HEK293 (cell line): ENCODE data around the gene PNMA5.
"Not testable (repeated sequence)": the region's sequence is repeated elsewhere in the genome, so short reads cannot be mapped to it uniquely, and the experiment has no call there.

ENCODE experiments used
- CTCF ChIA-PET: fragments of 350-600 bp; formaldehyde crosslinking; extraction: SDS; loops from one replicate; lab custom pipeline; 2021; ENCODE audit warnings: antibody characterized with exemption; lab: Yijun Ruan, JAX
- POLR2A ChIA-PET: fragments of 300-600 bp; formaldehyde crosslinking; extraction: SDS; loops from one replicate; lab custom pipeline; 2020; ENCODE audit warnings: antibody characterized with exemption, inconsistent platforms; lab: Yijun Ruan, JAX
- H3K27ac ChIP-seq: fragments of 200-500 bp; sonication (Bioruptor generic); 2 replicates; pipeline ENCODE4 v1.5.1; 2014; ENCODE audit warnings: low read depth, low read length, control low read depth, inconsistent platforms; ENCODE audit errors: extremely low read depth
- H3K36me3 ChIP-seq, 2 experiments: fragments of 200-500 bp in 1 of 2; sonication (Bioruptor generic) in 1 of 2; 1 replicate in 1 of 2; 2 replicates in 1 of 2; pipeline ENCODE4 v1.5.1; 2014 to 2017; ENCODE audit warnings: inconsistent platforms in 2 of 2, low read length in 2 of 2; ENCODE audit not compliant: control insufficient read depth in 2 of 2, insufficient read depth in 1 of 2
- H3K4me1 ChIP-seq: fragments of 200-500 bp; sonication (Bioruptor generic); 2 replicates; pipeline ENCODE4 v1.5.1; 2014; ENCODE audit warnings: mild to moderate bottlenecking, low read length, inconsistent platforms; ENCODE audit not compliant: control insufficient read depth, insufficient read depth
- H3K4me3 ChIP-seq: 2 replicates; pipeline ENCODE4 v1.5.1; 2011; ENCODE audit warnings: low read depth, mild to moderate bottlenecking, control low read depth, low read length, moderate library complexity
- H3K9me3 ChIP-seq: fragments of 200-500 bp; sonication (Bioruptor generic); 2 replicates; pipeline ENCODE4 v1.5.1; 2014; ENCODE audit warnings: low read depth, low read length, inconsistent platforms; ENCODE audit not compliant: control insufficient read depth, insufficient read depth
- HIC1 ChIP-seq: fragments of 450-650 bp; formaldehyde crosslinking; IDR thresholded peaks from 2 replicates; pipeline ENCODE4 v1.5.1; 2016; ENCODE audit warnings: missing biosample characterization, missing genetic modification characterization
- KLF17 ChIP-seq: fragments of 450-650 bp; formaldehyde crosslinking; IDR thresholded peaks from 2 replicates; pipeline ENCODE4 v1.5.1; 2016; ENCODE audit warnings: missing biosample characterization, missing genetic modification characterization
- PRDM6 ChIP-seq: fragments of 450-650 bp; formaldehyde crosslinking; IDR thresholded peaks from 2 replicates; pipeline ENCODE4 v1.5.1; 2017; ENCODE audit warnings: missing biosample characterization, missing genetic modification characterization
- ZBTB11 ChIP-seq: fragments of 450-650 bp; formaldehyde crosslinking; conservative IDR thresholded peaks from 2 replicates; pipeline ENCODE4 v1.5.1; 2016; ENCODE audit warnings: low read depth, missing biosample characterization, missing genetic modification characterization
- ZEB2 ChIP-seq: fragments of 450-650 bp; formaldehyde crosslinking; IDR thresholded peaks from 2 replicates; pipeline ENCODE4 v1.5.1; 2016; ENCODE audit warnings: missing biosample characterization, missing genetic modification characterization
- ZNF169 ChIP-seq: fragments of 450-650 bp; formaldehyde crosslinking; IDR thresholded peaks from 2 replicates; pipeline ENCODE4 v1.5.1; 2016; ENCODE audit warnings: missing biosample characterization, missing genetic modification characterization
- ZNF23 ChIP-seq: fragments of 450-650 bp; formaldehyde crosslinking; IDR thresholded peaks from 2 replicates; pipeline ENCODE4 v1.5.1; 2016; ENCODE audit warnings: missing biosample characterization, missing genetic modification characterization, borderline replicate concordance
- ZNF24 ChIP-seq: fragments of 450-650 bp; formaldehyde crosslinking; IDR thresholded peaks from 2 replicates; pipeline ENCODE4 v1.5.1; 2016; ENCODE audit warnings: missing biosample characterization, missing genetic modification characterization
- ZNF341 ChIP-seq: fragments of 450-650 bp; formaldehyde crosslinking; IDR thresholded peaks from 2 replicates; pipeline ENCODE4; 2016; ENCODE audit warnings: low read depth, missing biosample characterization, missing genetic modification characterization
- ZNF433 ChIP-seq: fragments of 450-650 bp; formaldehyde crosslinking; IDR thresholded peaks from 2 replicates; pipeline ENCODE4 v1.5.1; 2016; ENCODE audit warnings: missing biosample characterization, missing genetic modification characterization, low read depth
- ZNF585B ChIP-seq: fragments of 450-650 bp; formaldehyde crosslinking; IDR thresholded peaks from 2 replicates; pipeline ENCODE4 v1.5.1; 2016; ENCODE audit warnings: missing biosample characterization, missing genetic modification characterization
- ZNF639 ChIP-seq: fragments of 450-650 bp; formaldehyde crosslinking; IDR thresholded peaks from 2 replicates; pipeline ENCODE4 v1.5.1; 2016; ENCODE audit warnings: missing biosample characterization, missing genetic modification characterization
- ZNF670 ChIP-seq: fragments of 450-650 bp; formaldehyde crosslinking; IDR thresholded peaks from 2 replicates; pipeline ENCODE4 v1.5.1; 2016; ENCODE audit warnings: missing biosample characterization, missing genetic modification characterization, low read depth

Gene PNMA5

GRCh38 chrX:152989292-152989658, 4.6 kb downstream of the PNMA5 start (continued):
- TF ChIP-seq ZNF585B (no peak), ZNF341 (tag by site-specific recombination) (no peak), ZNF23 (tag by site-specific recombination) (no peak)

- Histone ChIP-seq H3K9me3 (no peaks in the 10 kb centered on the region), H3K4me3 (no peak overlapping the region), H3K27ac (no peak overlapping the region), H3K36me3 (no peaks in the 10 kb centered on the region), H3K4me1 (no peaks in the 10 kb centered on the region)
- TF ChIP-seq ZBTB11 (tag by site-specific recombination) (no peak), ZNF433 (tag by site-specific recombination) (no peak), ZNF169 (tag by site-specific recombination) (no peak), HIC1 (tag by site-specific recombination) (no peak), ZNF639 (tag by site-specific recombination) (no peak)
- ChIA-PET POLR2A (no interaction called here), CTCF (no interaction called here)
Observed at GRCh38 chrX:152988536-152989291, 5.2 kb downstream of the PNMA5 start.

GRCh38 chrX:152987801-152988200, 6.1 kb downstream of the PNMA5 start:
- Histone ChIP-seq H3K4me3 (no peak overlapping the region), H3K4me1 (no peaks in the 10 kb centered on the region)
- TF ChIP-seq PRDM6 (tag by site-specific recombination), result no peak
- TF ChIP-seq ZEB2 (tag by site-specific recombination), result no peak
- no peak for TF ChIP-seq ZNF670
- no peak for TF ChIP-seq KLF17
- TF ChIP-seq ZNF24 (tag by site-specific recombination), result no peak
- TF ChIP-seq, all 188 proteins: peak for 0
- ChIA-PET CTCF (no interaction called here), POLR2A (no interaction called here)
- Histone ChIP-seq H3K27ac (no peak overlapping the region), H3K36me3 (no peaks in the 10 kb centered on the region), H3K9me3 (no peaks in the 10 kb centered on the region)

- H3K27ac ChIP-seq, H3K4me1 ChIP-seq, H3K4me3 ChIP-seq, H3K9me3 ChIP-seq, H3K36me3 ChIP-seq, CTCF ChIA-PET, POLR2A ChIA-PET: not testable (repeated sequence)
Observed at GRCh38 chrX:152987156-152987555, 6.8 kb downstream of the PNMA5 start.

GRCh38 chrX:152985383-152985782, 8.5 kb downstream of the PNMA5 start:
- H3K9me3 ChIP-seq, H3K36me3 ChIP-seq, H3K27ac ChIP-seq, POLR2A ChIA-PET, H3K4me3 ChIP-seq, CTCF ChIA-PET, H3K4me1 ChIP-seq: not testable (repeated sequence)
